ENCODE measurements around the gene PKP1. TPM values are rescaled to one million over a fixed set of nuclear protein-coding genes. Genes with fewer than 3 reads are reported as not detected.

Gene PKP1
- total RNA-seq, 4 donors from 2014 or later, result 0.27 to 12.8 (median 4.0) TPM

GRCh38 chr1:201279313-201279712 lies 4.0 kb upstream of the PKP1 start:
- 49 to 57% methylated on average over 3 to 6 of the region's 8 CpGs for WGBS, 2 donors (ENCODE audit: low coverage in 1 of 2)

DNA sequence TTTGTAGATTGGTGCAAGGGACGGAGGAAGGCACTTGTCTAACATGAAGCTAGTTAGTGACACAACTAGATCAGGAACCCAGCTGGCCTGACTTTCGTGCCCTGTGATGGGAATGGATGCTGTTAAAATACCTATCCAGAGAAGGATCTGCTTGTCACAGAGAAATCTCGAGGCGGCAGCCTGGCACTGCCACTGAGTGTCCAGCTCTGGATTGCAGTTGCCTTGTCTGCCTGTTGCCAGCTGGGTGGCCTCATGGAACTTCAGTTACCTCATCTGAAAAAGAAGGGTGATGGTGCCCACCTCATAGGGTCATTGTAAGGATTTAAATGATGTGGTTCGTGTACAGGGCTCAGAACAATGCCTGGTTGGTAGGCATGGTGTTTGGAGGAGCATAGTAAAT lies 2.4 kb upstream of the PKP1 start:
- TF ChIP-seq EP300 (IDR thresholded peaks at IDR 0.05) (no peak), POLR2AphosphoS5 (IDR thresholded peaks at IDR 0.05) (no peak), POLR2A (IDR thresholded peaks at IDR 0.05) (no peak)
- TF ChIP-seq, protein P1, sequence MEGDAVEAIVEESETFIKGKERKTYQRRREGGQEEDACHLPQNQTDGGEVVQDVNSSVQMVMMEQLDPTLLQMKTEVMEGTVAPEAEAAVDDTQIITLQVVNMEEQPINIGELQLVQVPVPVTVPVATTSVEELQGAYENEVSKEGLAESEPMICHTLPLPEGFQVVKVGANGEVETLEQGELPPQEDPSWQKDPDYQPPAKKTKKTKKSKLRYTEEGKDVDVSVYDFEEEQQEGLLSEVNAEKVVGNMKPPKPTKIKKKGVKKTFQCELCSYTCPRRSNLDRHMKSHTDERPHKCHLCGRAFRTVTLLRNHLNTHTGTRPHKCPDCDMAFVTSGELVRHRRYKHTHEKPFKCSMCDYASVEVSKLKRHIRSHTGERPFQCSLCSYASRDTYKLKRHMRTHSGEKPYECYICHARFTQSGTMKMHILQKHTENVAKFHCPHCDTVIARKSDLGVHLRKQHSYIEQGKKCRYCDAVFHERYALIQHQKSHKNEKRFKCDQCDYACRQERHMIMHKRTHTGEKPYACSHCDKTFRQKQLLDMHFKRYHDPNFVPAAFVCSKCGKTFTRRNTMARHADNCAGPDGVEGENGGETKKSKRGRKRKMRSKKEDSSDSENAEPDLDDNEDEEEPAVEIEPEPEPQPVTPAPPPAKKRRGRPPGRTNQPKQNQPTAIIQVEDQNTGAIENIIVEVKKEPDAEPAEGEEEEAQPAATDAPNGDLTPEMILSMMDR (IDR thresholded peaks at IDR 0.05), result no peak
- no peak overlapping the region for H3K27ac ChIP-seq
- ATAC-seq, result no peak
- H3K36me3 ChIP-seq, result no peaks in the 10 kb centered on the region
- H3K4me1 ChIP-seq, result peaks cover 0 to 13% (median 0%) of the 10 kb centered on the region in 3 donors
- H3K9me3 ChIP-seq, result no peaks in the 10 kb centered on the region
- H3K27me3 ChIP-seq, result peaks cover 74% of the 10 kb centered on the region
- H3K4me3 ChIP-seq, result no peak overlapping the region
- WGBS, 2 donors (ENCODE audit: low coverage in 1 of 2), result 50 to 100% methylated on average over 1 to 2 of the region's 5 CpGs

More at GRCh38 chr1:201279313-201279712, 4.0 kb upstream of the PKP1 start:
- TF ChIP-seq POLR2AphosphoS5 (IDR thresholded peaks at IDR 0.05) (no peak), POLR2A (IDR thresholded peaks at IDR 0.05) (no peak), EP300 (IDR thresholded peaks at IDR 0.05) (no peak)
- TF ChIP-seq, protein P1 (IDR thresholded peaks at IDR 0.05), result no peak
- Histone ChIP-seq H3K4me1 (peaks cover 0 to 13% (median 0%) of the 10 kb centered on the region in 3 donors), H3K27me3 (peaks cover 60% of the 10 kb centered on the region), H3K27ac (no peak overlapping the region), H3K4me3 (no peak overlapping the region), H3K9me3 (no peaks in the 10 kb centered on the region), H3K36me3 (no peaks in the 10 kb centered on the region)
- peak; percentile 46 for ATAC-seq

DNA sequence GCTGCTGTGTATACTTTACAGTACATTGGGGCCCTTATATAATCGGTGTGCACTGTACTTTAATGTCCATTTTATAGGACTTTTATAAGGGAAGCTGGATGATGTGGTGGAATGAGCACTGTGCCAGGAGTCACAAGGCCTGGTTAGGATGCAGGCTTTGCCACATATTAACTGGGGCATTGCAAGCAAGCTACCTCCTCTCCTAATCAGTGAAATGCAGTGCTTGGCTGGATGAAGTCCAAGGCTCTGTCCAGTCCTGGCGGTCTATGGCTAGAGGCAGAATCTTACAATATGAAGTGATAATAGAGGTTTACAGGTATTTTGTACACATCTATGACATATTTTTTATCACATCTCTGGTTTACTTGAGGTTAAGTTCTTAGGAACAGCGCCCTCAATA lies 1.7 kb upstream of the PKP1 start:
- TF ChIP-seq, protein P1 (IDR thresholded peaks at IDR 0.05), result no peak
- TF ChIP-seq EP300 (IDR thresholded peaks at IDR 0.05), result no peak
- TF ChIP-seq POLR2A (IDR thresholded peaks at IDR 0.05), result no peak
- no peak for TF ChIP-seq POLR2AphosphoS5 (IDR thresholded peaks at IDR 0.05)
- H3K36me3 ChIP-seq, result no peaks in the 10 kb centered on the region
- no peak overlapping the region for H3K4me3 ChIP-seq
- no peak for ATAC-seq
- 75 to 86% methylated on average over 2 to 3 of the region's 3 CpGs for WGBS, 2 donors (ENCODE audit: low coverage in 1 of 2)
- peaks cover 0 to 13% (median 0%) of the 10 kb centered on the region in 3 donors for H3K4me1 ChIP-seq
- H3K27me3 ChIP-seq, result peaks cover 79% of the 10 kb centered on the region
- no peaks in the 10 kb centered on the region for H3K9me3 ChIP-seq
- H3K27ac ChIP-seq, result no peak overlapping the region

DNA sequence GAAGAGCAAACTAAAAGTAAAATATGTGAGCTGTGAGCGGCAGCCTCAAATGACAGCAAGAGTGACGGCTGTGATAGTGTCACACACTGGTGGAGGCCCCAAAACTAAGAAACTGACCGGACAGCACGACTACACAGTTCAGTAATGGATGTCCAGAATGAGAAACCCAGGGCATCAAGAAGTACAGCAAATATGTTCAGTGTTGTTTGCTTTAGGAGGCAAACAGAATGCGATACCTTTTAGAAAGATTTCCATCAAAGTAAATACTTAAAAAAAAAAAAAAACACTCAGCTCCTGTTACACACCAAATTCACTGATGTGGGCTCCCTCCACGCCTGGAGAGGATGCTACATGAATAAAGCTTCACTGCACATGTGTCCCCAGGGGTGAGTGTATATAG lies 1.1 kb upstream of the PKP1 start:
- TF ChIP-seq POLR2AphosphoS5 (IDR thresholded peaks at IDR 0.05) (no peak), POLR2A (IDR thresholded peaks at IDR 0.05) (no peak), EP300 (IDR thresholded peaks at IDR 0.05) (no peak)
- TF ChIP-seq, protein P1 (IDR thresholded peaks at IDR 0.05), result no peak
- peaks cover 0 to 13% (median 0%) of the 10 kb centered on the region in 3 donors for H3K4me1 ChIP-seq
- no peaks in the 10 kb centered on the region for H3K36me3 ChIP-seq
- H3K9me3 ChIP-seq, result no peaks in the 10 kb centered on the region
- WGBS, 2 donors (ENCODE audit: low coverage in 1 of 2), result 88 to 93% methylated on average over 6 of the region's 6 CpGs
- H3K27ac ChIP-seq, result no peak overlapping the region
- peaks cover 73% of the 10 kb centered on the region for H3K27me3 ChIP-seq
- H3K4me3 ChIP-seq, result no peak overlapping the region
- no peak for ATAC-seq

- peak overlapping the region in 1 of 2 donors; percentile 37 for H3K4me3 ChIP-seq
- TF ChIP-seq, protein P1 (IDR thresholded peaks at IDR 0.05), result no peak
- TF ChIP-seq EP300 (IDR thresholded peaks at IDR 0.05) (no peak), POLR2AphosphoS5 (IDR thresholded peaks at IDR 0.05) (no peak), POLR2A (IDR thresholded peaks at IDR 0.05) (no peak)
- H3K9me3 ChIP-seq, result no peaks in the 10 kb centered on the region
- WGBS, 2 donors (ENCODE audit: low coverage in 1 of 2), result 79% methylated on average over 6 of the region's 53 CpGs; no CpG with 5 or more reads in 1 of the 2 donors
- H3K4me1 ChIP-seq, result peaks cover 0 to 13% (median 0%) of the 10 kb centered on the region in 3 donors
- no peak overlapping the region for H3K27ac ChIP-seq
- peaks cover 58% of the 10 kb centered on the region for H3K27me3 ChIP-seq
- H3K36me3 ChIP-seq, result no peaks in the 10 kb centered on the region
- ATAC-seq, result no peak
These were observed 689 bp downstream of the PKP1 start for GRCh38 chr1:201283836-201284553.
